ENCODE data around the gene HTRA2.

HTRA2 gene

DNA sequence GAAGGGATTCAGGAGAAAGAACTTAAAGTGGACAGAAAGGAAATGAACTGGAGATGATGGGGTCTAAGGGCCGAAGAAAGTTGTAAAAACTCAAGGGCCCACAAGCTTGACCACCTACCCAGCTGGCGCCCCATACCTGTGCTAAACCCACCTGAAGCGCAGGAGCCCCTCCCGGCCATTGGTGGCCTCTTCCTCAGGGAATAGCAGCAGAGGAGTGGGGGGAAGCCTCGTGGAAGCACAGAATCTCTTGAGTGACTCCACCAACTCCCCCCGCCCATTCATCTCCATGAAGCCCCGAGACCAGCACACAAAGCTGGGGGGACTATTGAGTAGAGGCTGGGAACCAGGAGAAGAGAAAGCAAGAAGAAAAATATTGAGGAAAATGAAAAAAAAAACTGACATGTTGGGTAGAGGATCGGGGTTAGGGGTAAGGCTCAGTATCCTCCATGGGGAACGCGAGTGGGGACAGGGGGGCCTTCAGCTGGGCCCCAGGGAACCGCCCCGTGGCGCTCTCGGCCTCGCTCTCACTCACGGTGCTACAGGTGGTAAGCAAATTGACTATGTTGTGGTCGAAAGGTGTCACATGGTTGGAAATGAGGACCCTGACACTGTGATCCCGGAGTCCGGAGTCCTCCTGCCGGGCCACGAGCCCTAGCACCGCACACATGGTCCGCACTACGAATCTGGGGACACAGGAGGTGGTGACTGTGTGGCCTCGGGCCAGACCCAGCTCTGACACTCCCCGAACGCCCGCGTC is 955 bp upstream of the HTRA2 start:
- no peak for DNase-seq (ENCODE audit: low read depth, low spot score)
- H3K4me3 ChIP-seq (ENCODE audit: low read depth, low read length): peak overlapping the region; percentile 99
- TF ChIP-seq, protein P1, sequence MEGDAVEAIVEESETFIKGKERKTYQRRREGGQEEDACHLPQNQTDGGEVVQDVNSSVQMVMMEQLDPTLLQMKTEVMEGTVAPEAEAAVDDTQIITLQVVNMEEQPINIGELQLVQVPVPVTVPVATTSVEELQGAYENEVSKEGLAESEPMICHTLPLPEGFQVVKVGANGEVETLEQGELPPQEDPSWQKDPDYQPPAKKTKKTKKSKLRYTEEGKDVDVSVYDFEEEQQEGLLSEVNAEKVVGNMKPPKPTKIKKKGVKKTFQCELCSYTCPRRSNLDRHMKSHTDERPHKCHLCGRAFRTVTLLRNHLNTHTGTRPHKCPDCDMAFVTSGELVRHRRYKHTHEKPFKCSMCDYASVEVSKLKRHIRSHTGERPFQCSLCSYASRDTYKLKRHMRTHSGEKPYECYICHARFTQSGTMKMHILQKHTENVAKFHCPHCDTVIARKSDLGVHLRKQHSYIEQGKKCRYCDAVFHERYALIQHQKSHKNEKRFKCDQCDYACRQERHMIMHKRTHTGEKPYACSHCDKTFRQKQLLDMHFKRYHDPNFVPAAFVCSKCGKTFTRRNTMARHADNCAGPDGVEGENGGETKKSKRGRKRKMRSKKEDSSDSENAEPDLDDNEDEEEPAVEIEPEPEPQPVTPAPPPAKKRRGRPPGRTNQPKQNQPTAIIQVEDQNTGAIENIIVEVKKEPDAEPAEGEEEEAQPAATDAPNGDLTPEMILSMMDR (IDR thresholded peaks at IDR 0.05; ENCODE audit: insufficient read depth, low read length, missing control alignments): no peak
- POLR2A ChIA-PET: interaction anchor here (1.1 to 1.9 kb wide), 9 partner anchors 25 to 74 kb away, joined by 3 to 9 read pairs (median 6); partner anchors contain the start of genes CCDC142, INO80B, LOXL3 and TTC31
- CTCF ChIA-PET: interaction anchor here (1.2 to 8.9 kb wide), 6 partner anchors 11 to 57 kb away, joined by 4 to 137 read pairs (median 8); partner anchors contain the start of genes CCDC142, PCGF1 and TTC31

DNA sequence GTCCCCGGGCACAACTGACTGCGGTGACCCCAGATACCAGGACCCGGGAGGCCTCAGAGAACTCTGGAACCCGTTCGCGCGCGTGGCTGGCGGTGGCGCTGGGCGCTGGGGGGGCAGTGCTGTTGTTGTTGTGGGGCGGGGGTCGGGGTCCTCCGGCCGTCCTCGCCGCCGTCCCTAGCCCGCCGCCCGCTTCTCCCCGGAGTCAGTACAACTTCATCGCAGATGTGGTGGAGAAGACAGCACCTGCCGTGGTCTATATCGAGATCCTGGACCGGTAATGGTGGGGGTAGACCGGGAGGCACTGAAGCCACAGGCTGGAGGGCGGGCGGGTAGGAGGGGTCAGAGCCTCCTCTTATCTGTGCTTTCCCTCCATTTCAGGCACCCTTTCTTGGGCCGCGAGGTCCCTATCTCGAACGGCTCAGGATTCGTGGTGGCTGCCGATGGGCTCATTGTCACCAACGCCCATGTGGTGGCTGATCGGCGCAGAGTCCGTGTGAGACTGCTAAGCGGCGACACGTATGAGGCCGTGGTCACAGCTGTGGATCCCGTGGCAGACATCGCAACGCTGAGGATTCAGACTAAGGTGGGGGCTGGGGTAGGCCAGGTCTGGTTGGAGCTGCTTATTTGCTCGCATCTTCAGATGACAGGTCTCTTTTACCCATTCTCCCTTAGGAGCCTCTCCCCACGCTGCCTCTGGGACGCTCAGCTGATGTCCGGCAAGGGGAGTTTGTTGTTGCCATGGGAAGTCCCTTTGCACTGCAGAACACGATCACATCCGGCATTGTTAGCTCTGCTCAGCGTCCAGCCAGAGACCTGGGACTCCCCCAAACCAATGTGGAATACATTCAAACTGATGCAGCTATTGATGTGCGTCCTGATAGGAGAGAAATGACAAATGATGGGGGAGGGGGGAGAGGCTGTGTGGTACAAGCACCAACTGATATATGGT is 780 bp downstream of the HTRA2 start:
- ChIA-PET POLR2A (interaction anchor here (0.5 to 3.0 kb wide), 19 partner anchors 8 to 76 kb away, joined by 3 to 11 read pairs (median 4); partner anchors contain the start of genes CCDC142, INO80B, LOXL3 and TTC31), CTCF (interaction anchor here (0.8 to 8.9 kb wide), 10 partner anchors 10 to 199 kb away, joined by 3 to 137 read pairs (median 10); partner anchors contain the start of genes CCDC142, PCGF1 and TTC31)
- H3K4me3 ChIP-seq (ENCODE audit: low read depth, low read length): peak overlapping the region; percentile 80
- no peak for DNase-seq (ENCODE audit: low read depth, low spot score)
- TF ChIP-seq, protein P1 (IDR thresholded peaks at IDR 0.05; ENCODE audit: insufficient read depth, low read length, missing control alignments): no peak

DNA sequence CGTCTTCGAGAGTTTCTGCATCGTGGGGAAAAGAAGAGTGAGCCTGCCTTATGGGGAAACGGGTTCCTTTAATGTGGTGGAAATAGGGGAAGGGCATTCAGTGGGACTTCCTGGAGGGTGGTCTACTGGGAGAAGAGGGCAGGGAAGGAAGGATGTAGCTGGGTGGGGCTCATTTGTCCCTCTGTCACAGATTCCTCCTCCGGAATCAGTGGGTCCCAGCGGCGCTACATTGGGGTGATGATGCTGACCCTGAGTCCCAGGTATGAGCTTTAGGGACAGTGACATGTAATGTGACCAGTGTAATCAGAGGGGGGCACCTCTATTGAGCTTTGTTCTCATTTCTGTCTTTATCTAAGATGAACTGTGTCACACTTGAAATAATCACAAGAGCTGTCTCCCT is 1.9 kb downstream of the HTRA2 start:
- no peak for DNase-seq (ENCODE audit: low read depth, low spot score)
- TF ChIP-seq, protein P1 (IDR thresholded peaks at IDR 0.05; ENCODE audit: insufficient read depth, low read length, missing control alignments): no peak
- H3K4me3 ChIP-seq (ENCODE audit: low read depth, low read length): no peak overlapping the region; the same call in 1 of the 2 replicates
- POLR2A ChIA-PET: interaction anchor here (0.7 to 3.0 kb wide), 5 partner anchors 27 to 57 kb away, joined by 3 to 11 read pairs (median 4); no protein-coding TSS in a partner anchor
- CTCF ChIA-PET: interaction anchor here (0.6 to 8.9 kb wide), 31 partner anchors 9 to 282 kb away, joined by 3 to 137 read pairs (median 5); partner anchors contain the start of genes CCDC142, MRPL53, PCGF1 and TTC31

DNA sequence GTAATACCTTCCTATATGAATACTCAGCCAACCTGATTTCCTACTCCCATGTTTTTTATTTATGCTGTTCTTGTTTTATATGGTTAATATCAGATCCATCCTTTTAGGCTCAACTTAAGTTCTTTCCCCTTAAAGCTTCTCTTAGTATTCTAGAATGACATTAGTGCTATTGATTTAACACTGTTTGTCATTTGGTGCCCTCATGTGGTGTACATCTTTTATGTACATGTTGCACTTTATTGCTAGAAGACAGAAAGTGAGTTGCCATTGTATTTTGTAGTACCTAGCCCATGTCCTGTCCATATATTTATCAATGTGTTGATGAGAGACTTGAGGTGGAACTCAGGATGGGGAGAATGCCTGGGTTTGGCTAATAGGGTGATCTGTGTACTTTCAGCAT is 2.5 kb downstream of the HTRA2 start:
- TF ChIP-seq, protein P1 (IDR thresholded peaks at IDR 0.05; ENCODE audit: insufficient read depth, low read length, missing control alignments): no peak
- ChIA-PET POLR2A (interaction anchor here (0.7 to 3.0 kb wide), 3 partner anchors 27 to 57 kb away, joined by 3 to 11 read pairs (median 7); no protein-coding TSS in a partner anchor), CTCF (interaction anchor here (0.6 to 8.9 kb wide), 32 partner anchors 8 to 282 kb away, joined by 3 to 137 read pairs (median 4); partner anchors contain the start of genes CCDC142, DOK1, MRPL53 and PCGF1)
- no peak for DNase-seq (ENCODE audit: low read depth, low spot score)
- H3K4me3 ChIP-seq (ENCODE audit: low read depth, low read length): no peak overlapping the region

DNA sequence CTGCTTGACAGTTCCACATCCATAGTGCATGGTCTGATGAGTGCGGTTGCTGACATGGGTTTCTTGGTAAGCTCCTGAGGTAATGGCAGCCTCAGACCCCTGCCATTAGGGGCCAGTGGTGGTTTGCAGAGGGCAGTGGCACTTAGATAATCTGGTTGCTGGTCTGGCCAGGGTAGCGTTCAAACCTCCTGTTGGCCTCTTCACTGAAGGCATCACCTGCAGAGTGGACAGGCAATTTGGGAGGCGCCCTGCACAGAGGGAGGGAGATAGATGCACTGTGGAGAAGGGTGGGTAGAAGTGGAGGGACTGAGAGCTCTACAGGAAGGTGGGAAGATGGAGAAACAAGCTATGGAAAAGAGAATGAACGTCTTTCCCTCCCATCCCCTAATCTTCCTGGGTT is 3.7 kb downstream of the HTRA2 start:
- TF ChIP-seq, protein P1 (IDR thresholded peaks at IDR 0.05; ENCODE audit: insufficient read depth, low read length, missing control alignments): no peak
- DNase-seq (ENCODE audit: low read depth, low spot score): no peak
- ChIA-PET POLR2A (interaction anchor here (0.9 to 3.0 kb wide), 2 partner anchors 29 to 72 kb away, joined by 3 to 11 read pairs; no protein-coding TSS in a partner anchor), CTCF (interaction anchor here (0.8 to 8.9 kb wide), 11 partner anchors 10 to 283 kb away, joined by 3 to 137 read pairs (median 5); partner anchors contain the start of genes CCDC142, DOK1, PCGF1 and TTC31)
- H3K4me3 ChIP-seq (ENCODE audit: low read depth, low read length): no peak overlapping the region

All from AG04449 (cell line).